Measurements from ENCODE around the gene PRRT3.

The PRRT3 gene

DNA sequence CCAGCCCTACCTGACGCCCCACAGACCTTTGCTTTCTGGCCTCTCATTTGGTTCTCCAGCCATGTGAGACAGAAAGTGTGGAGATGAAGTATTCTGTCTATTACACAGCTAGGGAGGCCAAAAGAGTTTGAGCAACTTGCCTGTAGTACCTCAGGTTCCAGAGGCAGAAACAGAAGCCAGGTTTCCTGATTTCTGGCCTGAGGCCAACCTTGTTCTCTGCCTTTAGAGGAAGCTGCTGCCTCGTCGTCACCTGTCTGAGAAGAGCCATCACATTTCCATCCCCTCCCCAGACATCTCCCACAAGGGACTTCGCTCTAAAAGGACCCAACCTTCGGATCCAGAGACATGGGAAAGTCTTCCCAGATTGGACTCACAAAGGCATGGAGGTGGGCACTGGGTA, 45.7 kb downstream of the PRRT3 start:
- TF ChIP-seq EZH2 (IDR thresholded peaks at IDR 0.05; ENCODE audit: borderline replicate concordance, low read length): no peak
- TF ChIP-seq, protein P1, sequence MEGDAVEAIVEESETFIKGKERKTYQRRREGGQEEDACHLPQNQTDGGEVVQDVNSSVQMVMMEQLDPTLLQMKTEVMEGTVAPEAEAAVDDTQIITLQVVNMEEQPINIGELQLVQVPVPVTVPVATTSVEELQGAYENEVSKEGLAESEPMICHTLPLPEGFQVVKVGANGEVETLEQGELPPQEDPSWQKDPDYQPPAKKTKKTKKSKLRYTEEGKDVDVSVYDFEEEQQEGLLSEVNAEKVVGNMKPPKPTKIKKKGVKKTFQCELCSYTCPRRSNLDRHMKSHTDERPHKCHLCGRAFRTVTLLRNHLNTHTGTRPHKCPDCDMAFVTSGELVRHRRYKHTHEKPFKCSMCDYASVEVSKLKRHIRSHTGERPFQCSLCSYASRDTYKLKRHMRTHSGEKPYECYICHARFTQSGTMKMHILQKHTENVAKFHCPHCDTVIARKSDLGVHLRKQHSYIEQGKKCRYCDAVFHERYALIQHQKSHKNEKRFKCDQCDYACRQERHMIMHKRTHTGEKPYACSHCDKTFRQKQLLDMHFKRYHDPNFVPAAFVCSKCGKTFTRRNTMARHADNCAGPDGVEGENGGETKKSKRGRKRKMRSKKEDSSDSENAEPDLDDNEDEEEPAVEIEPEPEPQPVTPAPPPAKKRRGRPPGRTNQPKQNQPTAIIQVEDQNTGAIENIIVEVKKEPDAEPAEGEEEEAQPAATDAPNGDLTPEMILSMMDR (IDR thresholded peaks at IDR 0.05; ENCODE audit: low read length): no peak
- H2AFZ ChIP-seq (ENCODE audit: low read length): no peak overlapping the region
- no peak overlapping the region for H3K27ac ChIP-seq (ENCODE audit: low read depth, low read length, poor library complexity, severe bottlenecking)
- 0 out of 2 replicates have a peak, but pooled peaks cover 4% of the 10 kb centered on the region for H3K27me3 ChIP-seq (ENCODE audit: insufficient read depth, low read length)
- no peaks in the 10 kb centered on the region for H3F3A ChIP-seq (ENCODE audit: insufficient read depth, low read length)
- H3K4me3 ChIP-seq (ENCODE audit: low read depth, low read length, poor library complexity, severe bottlenecking): no peak overlapping the region
- H3K4me1 ChIP-seq (ENCODE audit: insufficient read depth, low read length, severe bottlenecking): no peaks in the 10 kb centered on the region
- no peaks in the 10 kb centered on the region for H3K36me3 ChIP-seq (ENCODE audit: insufficient read depth, low read length)
- H4K20me1 ChIP-seq (ENCODE audit: insufficient read depth, low read length): no peaks in the 10 kb centered on the region
- H3K9me3 ChIP-seq (ENCODE audit: low read length): no peaks in the 10 kb centered on the region
- no peak overlapping the region for H3K4me2 ChIP-seq (ENCODE audit: low read length)
- H3K9ac ChIP-seq (ENCODE audit: low read length): no peak overlapping the region
- H3K79me2 ChIP-seq (ENCODE audit: insufficient read depth, low read length): no peaks in the 10 kb centered on the region
- no peaks in the 10 kb centered on the region for H3K9me2 ChIP-seq (ENCODE audit: low read depth, low read length)

- H3K27ac ChIP-seq (ENCODE audit: low read depth, low read length, poor library complexity, severe bottlenecking): no peak overlapping the region
- no peaks in the 10 kb centered on the region for H3K9me2 ChIP-seq (ENCODE audit: low read depth, low read length)
- H3K27me3 ChIP-seq (ENCODE audit: insufficient read depth, low read length): 0 out of 2 replicates have a peak, but pooled peaks cover 4% of the 10 kb centered on the region
- no peak overlapping the region for H3K4me3 ChIP-seq (ENCODE audit: low read depth, low read length, poor library complexity, severe bottlenecking)
- no peaks in the 10 kb centered on the region for H3K36me3 ChIP-seq (ENCODE audit: insufficient read depth, low read length)
- no peaks in the 10 kb centered on the region for H4K20me1 ChIP-seq (ENCODE audit: insufficient read depth, low read length)
- H3K4me2 ChIP-seq (ENCODE audit: low read length): no peak overlapping the region
- H3K9me3 ChIP-seq (ENCODE audit: low read length): no peaks in the 10 kb centered on the region
- TF ChIP-seq EZH2 (IDR thresholded peaks at IDR 0.05; ENCODE audit: borderline replicate concordance, low read length): no peak
- TF ChIP-seq, protein P1 (IDR thresholded peaks at IDR 0.05; ENCODE audit: low read length): no peak
- H3F3A ChIP-seq (ENCODE audit: insufficient read depth, low read length): no peaks in the 10 kb centered on the region
- H3K9ac ChIP-seq (ENCODE audit: low read length): no peak overlapping the region
- no peaks in the 10 kb centered on the region for H3K4me1 ChIP-seq (ENCODE audit: insufficient read depth, low read length, severe bottlenecking)
- H2AFZ ChIP-seq (ENCODE audit: low read length): no peak overlapping the region
- no peaks in the 10 kb centered on the region for H3K79me2 ChIP-seq (ENCODE audit: insufficient read depth, low read length)
Measured at GRCh38 chr3:9903904-9904303, 48.3 kb downstream of the PRRT3 start.

- H3F3A ChIP-seq (ENCODE audit: insufficient read depth, low read length): no peaks in the 10 kb centered on the region
- H3K4me1 ChIP-seq (ENCODE audit: insufficient read depth, low read length, severe bottlenecking): no peaks in the 10 kb centered on the region
- H3K27ac ChIP-seq (ENCODE audit: low read depth, low read length, poor library complexity, severe bottlenecking): no peak overlapping the region
- H3K9me2 ChIP-seq (ENCODE audit: low read depth, low read length): no peaks in the 10 kb centered on the region
- 0 out of 2 replicates have a peak, but pooled peaks cover 4% of the 10 kb centered on the region for H3K27me3 ChIP-seq (ENCODE audit: insufficient read depth, low read length)
- H2AFZ ChIP-seq (ENCODE audit: low read length): no peak overlapping the region
- TF ChIP-seq EZH2 (IDR thresholded peaks at IDR 0.05; ENCODE audit: borderline replicate concordance, low read length): no peak
- TF ChIP-seq, protein P1 (IDR thresholded peaks at IDR 0.05; ENCODE audit: low read length): no peak
- no peaks in the 10 kb centered on the region for H3K79me2 ChIP-seq (ENCODE audit: insufficient read depth, low read length)
- H3K4me2 ChIP-seq (ENCODE audit: low read length): no peak overlapping the region
- H3K4me3 ChIP-seq (ENCODE audit: low read depth, low read length, poor library complexity, severe bottlenecking): no peak overlapping the region
- no peaks in the 10 kb centered on the region for H3K36me3 ChIP-seq (ENCODE audit: insufficient read depth, low read length)
- H4K20me1 ChIP-seq (ENCODE audit: insufficient read depth, low read length): no peaks in the 10 kb centered on the region
- H3K9ac ChIP-seq (ENCODE audit: low read length): no peak overlapping the region
- H3K9me3 ChIP-seq (ENCODE audit: low read length): no peaks in the 10 kb centered on the region
Measured at GRCh38 chr3:9903238-9903624, 49.0 kb downstream of the PRRT3 start.

Measured in OCI-LY1 (cell line).